ENCODE measurements around the gene ANXA7. TPM values are rescaled to one million over a fixed set of nuclear protein-coding genes. Genes with fewer than 3 reads are reported as not detected.

ANXA7 gene
- total and polyA plus RNA-seq, 2 donors (not counting 3 experiments of a cell fraction or from before 2014, with no cell fraction given) = 56.5 to 81.6 TPM

GRCh38 chr10:73423309-73423708 is 9.5 kb upstream of the ANXA7 start:
- H3K4me2 ChIP-seq (ENCODE audit: insufficient read depth, low read length) = no peak overlapping the region
- peaks cover 7 to 25% of the 10 kb centered on the region in 2 experiments for H3K36me3 ChIP-seq (ENCODE audit: control insufficient read depth in 2 of 2, extremely low read depth in 1 of 2, insufficient read depth in 2 of 2, low read length in 2 of 2)
- no peaks in the 10 kb centered on the region for H3K27me3 ChIP-seq (ENCODE audit: control insufficient read depth in 2 of 2, insufficient read depth in 2 of 2, low read length in 2 of 2)
- H3K4me1 ChIP-seq (ENCODE audit: control insufficient read depth, extremely low read depth, insufficient read depth, low read length) = no peaks in the 10 kb centered on the region
- H3K9me3 ChIP-seq (replicated peaks; ENCODE audit: control insufficient read depth, insufficient read depth, low read length) = no peaks in the 10 kb centered on the region
- no peak for DNase-seq (ENCODE audit: low read depth, low spot score)
- no peak for FAIRE-seq
- H3K27ac ChIP-seq (ENCODE audit: insufficient read depth, low read depth, low read length) = no peak overlapping the region
- no TSS peak for BruUV-seq (replicated peaks)
- POLR2A ChIA-PET = no interaction called here
- intact Hi-C loops (cut with micrococcal nuclease) = no loop called here
- TF ChIP-seq MAX (IDR thresholded peaks at IDR 0.05; ENCODE audit: insufficient read depth, insufficient read length) (no peak), CTCF (IDR thresholded peaks at IDR 0.05; ENCODE audit: extremely low read depth in 1 of 2, insufficient read depth in 1 of 2, low read depth in 1 of 2, low read length in 2 of 2) (no peak), MYC (IDR thresholded peaks at IDR 0.05; ENCODE audit: low read depth, low read length) (no peak), FOS (IDR thresholded peaks at IDR 0.05; ENCODE audit: borderline replicate concordance, insufficient read depth, low read length) (no peak), POLR2AphosphoS5 (IDR thresholded peaks at IDR 0.05; ENCODE audit: insufficient read depth, low read depth, low read length) (no peak), GATA2 (IDR thresholded peaks at IDR 0.05; ENCODE audit: insufficient read depth, insufficient read length, low read depth, low read length) (no peak), EZH2 (IDR thresholded peaks at IDR 0.05; ENCODE audit: borderline replicate concordance, low read depth, low read length, severe bottlenecking) (no peak), JUN (IDR thresholded peaks at IDR 0.05; ENCODE audit: borderline replicate concordance, insufficient read depth, insufficient read length, low read depth) (no peak), POLR2A (IDR thresholded peaks at IDR 0.05; ENCODE audit: low read depth, low read length) (no peak)
- no peak overlapping the region for H3K4me3 ChIP-seq (replicated peaks in 1 of 3; ENCODE audit: insufficient read depth in 1 of 3, low read depth in 1 of 3, low read length in 3 of 3)
- H2AFZ ChIP-seq (ENCODE audit: low read depth, low read length) = no peak overlapping the region
- no peaks in the 10 kb centered on the region for H4K20me1 ChIP-seq (replicated peaks; ENCODE audit: control insufficient read depth, extremely low read depth, insufficient read depth, low read length)
- CTCF ChIA-PET = no interaction called here
- H3K9ac ChIP-seq (replicated peaks; ENCODE audit: extremely low read depth, insufficient read depth, low read length) = no peak overlapping the region
- no peaks in the 10 kb centered on the region for H3K9me1 ChIP-seq (replicated peaks; ENCODE audit: control insufficient read depth, extremely low read depth, insufficient read depth, low read length)
- dilution Hi-C loops (cut with MboI; ENCODE audit: extremely low pct_ligation_motif_present, low sequenced_read_pairs) = no loop called here
- H3K79me2 ChIP-seq (ENCODE audit: control insufficient read depth, insufficient read depth, low read length) = no peaks in the 10 kb centered on the region

All from endothelial cell of umbilical vein (primary cell).